ENCODE data around the gene LDAH. TPM values are rescaled to one million over a fixed set of nuclear protein-coding genes. Genes with fewer than 3 reads are reported as not detected.
A peak's percentile ranks its signal among the peaks of the same experiment; 100 is the strongest.

Gene LDAH
- total and polyA plus RNA-seq, 4 experiments from 2014 or later = 12.3 to 23.9 (median 18.8) TPM

- Histone ChIP-seq H3K9me3 (ENCODE audit: control insufficient read depth in 1 of 2, low read length in 2 of 2) (no peaks in the 10 kb centered on the region), H3K4me1 (ENCODE audit: insufficient read depth, low read length) (no peaks in the 10 kb centered on the region), H3K27ac (ENCODE audit: low read depth, low read length) (no peak overlapping the region), H3K4me3 (ENCODE audit: low read length in 2 of 2) (no peak overlapping the region), H3K27me3 (ENCODE audit: insufficient read depth, low read length) (no peaks in the 10 kb centered on the region), H3K36me3 (ENCODE audit: insufficient read depth, low read length) (peaks cover 11% of the 10 kb centered on the region)
- Mint-ChIP-seq H3K27ac (no peak overlapping the region), H3K4me1 (peaks cover 5 to 13% (median 7%) of the 10 kb centered on the region in 4 donors), H3K27me3 (no peaks in the 10 kb centered on the region), H3K4me3 (no peak overlapping the region), H3K36me3 (peaks cover 45 to 59% of the 10 kb centered on the region in 2 donors), H3K9me3 (no peaks in the 10 kb centered on the region)
- CTCF ChIA-PET (ENCODE audit: partially characterized antibody) = interaction anchor here (1.2 to 6.1 kb wide), 8 partner anchors 10 to 238 kb away, joined by 3 to 94 read pairs (median 10); partner anchors contain the start of gene HS1BP3
- POLR2A ChIA-PET (ENCODE audit: partially characterized antibody) = interaction anchor here (4.1 kb wide), 1 partner anchor 193 kb away, joined by 20 read pairs; the partner anchor contains the start of gene RHOB
- DNase-seq = no peak
- intact Hi-C loops (cut with micrococcal nuclease) = no loop called here
Observed at GRCh38 chr2:20640411-20641122, 182.3 kb downstream of the LDAH start.

GRCh38 chr2:20638646-20639430 lies 184.1 kb downstream of the LDAH start:
- peak overlapping the region in 1 of 7 donors; percentile 19 for H3K27ac Mint-ChIP-seq
- peaks cover 0 to 8% (median 4%) of the 10 kb centered on the region in 4 donors for H3K4me1 Mint-ChIP-seq
- Histone ChIP-seq H3K27ac (ENCODE audit: low read depth, low read length) (no peak overlapping the region), H3K4me3 (ENCODE audit: low read length in 2 of 2) (no peak overlapping the region), H3K27me3 (ENCODE audit: insufficient read depth, low read length) (no peaks in the 10 kb centered on the region), H3K4me1 (ENCODE audit: insufficient read depth, low read length) (no peaks in the 10 kb centered on the region), H3K36me3 (ENCODE audit: insufficient read depth, low read length) (peaks cover 11% of the 10 kb centered on the region), H3K9me3 (ENCODE audit: control insufficient read depth in 1 of 2, low read length in 2 of 2) (no peaks in the 10 kb centered on the region)
- H3K27me3 Mint-ChIP-seq = no peaks in the 10 kb centered on the region
- H3K4me3 Mint-ChIP-seq = no peak overlapping the region
- CTCF ChIA-PET (ENCODE audit: partially characterized antibody) = interaction anchor here (5.8 to 6.1 kb wide), 2 partner anchors 199 to 227 kb away, joined by 92 to 94 read pairs; no protein-coding TSS in a partner anchor
- intact Hi-C loops (cut with micrococcal nuclease) = no loop called here
- peaks cover 34 to 55% of the 10 kb centered on the region in 2 donors for H3K36me3 Mint-ChIP-seq
- no peak for DNase-seq
- no peaks in the 10 kb centered on the region for H3K9me3 Mint-ChIP-seq
- POLR2A ChIA-PET (ENCODE audit: partially characterized antibody) = interaction anchor here (0.7 kb wide), 1 partner anchor 13 kb away, joined by 3 read pairs; no protein-coding TSS in a partner anchor

- H3K27ac Mint-ChIP-seq = no peak overlapping the region
- H3K9me3 Mint-ChIP-seq = no peaks in the 10 kb centered on the region
- peaks cover 11% of the 10 kb centered on the region for H3K36me3 ChIP-seq (ENCODE audit: insufficient read depth, low read length)
- ChIA-PET POLR2A (ENCODE audit: partially characterized antibody) (no interaction called here), CTCF (ENCODE audit: partially characterized antibody) (no interaction called here)
- H3K27ac ChIP-seq (ENCODE audit: low read depth, low read length) = no peak overlapping the region
- no peaks in the 10 kb centered on the region for H3K4me1 ChIP-seq (ENCODE audit: insufficient read depth, low read length)
- no peak overlapping the region for H3K4me3 Mint-ChIP-seq
- peaks cover 0 to 4% (median 3%) of the 10 kb centered on the region in 4 donors for H3K4me1 Mint-ChIP-seq
- no peaks in the 10 kb centered on the region for H3K27me3 ChIP-seq (ENCODE audit: insufficient read depth, low read length)
- no peaks in the 10 kb centered on the region for H3K9me3 ChIP-seq (ENCODE audit: control insufficient read depth in 1 of 2, low read length in 2 of 2)
- no peak for DNase-seq
- H3K36me3 Mint-ChIP-seq = peaks cover 30 to 51% of the 10 kb centered on the region in 2 donors
- no peaks in the 10 kb centered on the region for H3K27me3 Mint-ChIP-seq
- no peak overlapping the region for H3K4me3 ChIP-seq (ENCODE audit: low read length in 2 of 2)
- intact Hi-C loops (cut with micrococcal nuclease) = no loop called here
Observed at GRCh38 chr2:20638014-20638413, 184.9 kb downstream of the LDAH start.

- Mint-ChIP-seq H3K4me3 (no peak overlapping the region), H3K9me3 (no peaks in the 10 kb centered on the region), H3K36me3 (peaks cover 27 to 46% of the 10 kb centered on the region in 2 donors), H3K27ac (no peak overlapping the region), H3K4me1 (no peaks in the 10 kb centered on the region), H3K27me3 (no peaks in the 10 kb centered on the region)
- H3K9me3 ChIP-seq (ENCODE audit: control insufficient read depth in 1 of 2, low read length in 2 of 2) = no peaks in the 10 kb centered on the region
- ChIA-PET CTCF (ENCODE audit: partially characterized antibody) (interaction anchor here (0.8 kb wide), 1 partner anchor 196 kb away, joined by 4 read pairs; no protein-coding TSS in a partner anchor), POLR2A (ENCODE audit: partially characterized antibody) (no interaction called here)
- intact Hi-C loops (cut with micrococcal nuclease) = no loop called here
- H3K4me3 ChIP-seq (ENCODE audit: low read length in 2 of 2) = no peak overlapping the region
- peaks cover 11% of the 10 kb centered on the region for H3K36me3 ChIP-seq (ENCODE audit: insufficient read depth, low read length)
- no peak overlapping the region for H3K27ac ChIP-seq (ENCODE audit: low read depth, low read length)
- H3K4me1 ChIP-seq (ENCODE audit: insufficient read depth, low read length) = no peaks in the 10 kb centered on the region
- DNase-seq = no peak
- no peaks in the 10 kb centered on the region for H3K27me3 ChIP-seq (ENCODE audit: insufficient read depth, low read length)
Observed at GRCh38 chr2:20637147-20637546, 185.8 kb downstream of the LDAH start.

- H3K27ac ChIP-seq (ENCODE audit: low read depth, low read length) = no peak overlapping the region
- Mint-ChIP-seq H3K4me3 (no peak overlapping the region), H3K9me3 (no peaks in the 10 kb centered on the region), H3K4me1 (no peaks in the 10 kb centered on the region), H3K36me3 (peaks cover 20 to 40% of the 10 kb centered on the region in 2 donors), H3K27me3 (no peaks in the 10 kb centered on the region), H3K27ac (peak overlapping the region in 1 of 7 donors; percentile 17)
- DNase-seq = peak in 4 of 5 donors; percentile 8 to 20 (median 18)
- peaks cover 9% of the 10 kb centered on the region for H3K36me3 ChIP-seq (ENCODE audit: insufficient read depth, low read length)
- H3K4me1 ChIP-seq (ENCODE audit: insufficient read depth, low read length) = no peaks in the 10 kb centered on the region
- intact Hi-C loops (cut with micrococcal nuclease) = no loop called here
- H3K9me3 ChIP-seq (ENCODE audit: control insufficient read depth in 1 of 2, low read length in 2 of 2) = no peaks in the 10 kb centered on the region
- CTCF ChIA-PET (ENCODE audit: partially characterized antibody) = interaction anchor here (0.7 to 3.3 kb wide), 3 partner anchors 7 to 37 kb away, joined by 3 to 20 read pairs (median 10); partner anchors contain the start of gene HS1BP3
- H3K4me3 ChIP-seq (ENCODE audit: low read length in 2 of 2) = no peak overlapping the region
- H3K27me3 ChIP-seq (ENCODE audit: insufficient read depth, low read length) = no peaks in the 10 kb centered on the region
- POLR2A ChIA-PET (ENCODE audit: partially characterized antibody) = interaction anchor here (1.3 to 1.6 kb wide), 2 partner anchors 15 to 189 kb away, joined by 4 to 5 read pairs; partner anchors contain the start of genes HS1BP3 and RHOB
Observed at GRCh38 chr2:20635675-20636584, 187.0 kb downstream of the LDAH start.

GRCh38 chr2:20635113-20635510 lies 187.8 kb downstream of the LDAH start:
- POLR2A ChIA-PET (ENCODE audit: partially characterized antibody) = interaction anchor here (1.3 to 1.6 kb wide), 2 partner anchors 16 to 189 kb away, joined by 4 to 5 read pairs; partner anchors contain the start of genes HS1BP3 and RHOB
- CTCF ChIA-PET (ENCODE audit: partially characterized antibody) = interaction anchor here (1.4 to 3.3 kb wide), 3 partner anchors 8 to 188 kb away, joined by 5 to 20 read pairs (median 10); partner anchors contain the start of genes HS1BP3 and RHOB
- intact Hi-C loops (cut with micrococcal nuclease) = no loop called here
- no peak for DNase-seq
- Mint-ChIP-seq H3K36me3 (peaks cover 19 to 34% of the 10 kb centered on the region in 2 donors), H3K9me3 (no peaks in the 10 kb centered on the region), H3K4me1 (no peaks in the 10 kb centered on the region), H3K27ac (no peak overlapping the region), H3K4me3 (no peak overlapping the region), H3K27me3 (no peaks in the 10 kb centered on the region)
- no peaks in the 10 kb centered on the region for H3K4me1 ChIP-seq (ENCODE audit: insufficient read depth, low read length)
- H3K4me3 ChIP-seq (ENCODE audit: low read length in 2 of 2) = no peak overlapping the region
- no peaks in the 10 kb centered on the region for H3K9me3 ChIP-seq (ENCODE audit: control insufficient read depth in 1 of 2, low read length in 2 of 2)
- no peak overlapping the region for H3K27ac ChIP-seq (ENCODE audit: low read depth, low read length)
- H3K36me3 ChIP-seq (ENCODE audit: insufficient read depth, low read length) = peaks cover 8% of the 10 kb centered on the region
- H3K27me3 ChIP-seq (ENCODE audit: insufficient read depth, low read length) = no peaks in the 10 kb centered on the region

All from CD4-positive, alpha-beta memory T cell (primary cell).